Measurements from ENCODE around the gene HSD11B1. TPM values are rescaled to one million over a fixed set of nuclear protein-coding genes. Genes with fewer than 3 reads are reported as not detected.
"Not testable (repeated sequence)": the region's sequence is repeated elsewhere in the genome, so short reads cannot be mapped to it uniquely, and the experiment has no call there.

HSD11B1 gene
- total and polyA plus RNA-seq, 2 of the 4 experiments (the other 2 are of a cell fraction): 0.41 to 0.72 TPM

DNA sequence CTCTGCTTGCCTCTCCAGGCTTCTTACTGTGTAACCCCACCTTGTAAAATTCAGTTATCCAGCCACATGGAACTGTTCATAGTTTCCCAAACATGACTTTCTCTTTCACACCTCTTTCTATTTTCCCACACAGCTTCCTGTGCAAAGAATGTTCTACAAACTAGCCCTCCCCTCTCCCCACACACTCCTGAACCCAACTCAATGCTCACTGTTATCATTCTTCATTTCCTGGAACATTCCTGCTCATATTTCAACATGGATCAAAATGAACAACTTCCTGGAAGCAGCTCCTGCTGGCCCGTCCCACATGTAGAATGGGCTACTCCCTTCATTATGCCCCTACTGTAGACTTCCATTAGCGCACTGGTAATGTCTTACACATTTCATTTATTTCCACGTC lies 7.5 kb upstream of the HSD11B1 start (continued):
- TF ChIP-seq RFX5 (IDR thresholded peaks at IDR 0.05; ENCODE audit: low read depth, low read length) (no peak), MXI1 (IDR thresholded peaks at IDR 0.05; ENCODE audit: borderline replicate concordance, low read depth, low read length) (no peak)
- TF ChIP-seq, protein P1, sequence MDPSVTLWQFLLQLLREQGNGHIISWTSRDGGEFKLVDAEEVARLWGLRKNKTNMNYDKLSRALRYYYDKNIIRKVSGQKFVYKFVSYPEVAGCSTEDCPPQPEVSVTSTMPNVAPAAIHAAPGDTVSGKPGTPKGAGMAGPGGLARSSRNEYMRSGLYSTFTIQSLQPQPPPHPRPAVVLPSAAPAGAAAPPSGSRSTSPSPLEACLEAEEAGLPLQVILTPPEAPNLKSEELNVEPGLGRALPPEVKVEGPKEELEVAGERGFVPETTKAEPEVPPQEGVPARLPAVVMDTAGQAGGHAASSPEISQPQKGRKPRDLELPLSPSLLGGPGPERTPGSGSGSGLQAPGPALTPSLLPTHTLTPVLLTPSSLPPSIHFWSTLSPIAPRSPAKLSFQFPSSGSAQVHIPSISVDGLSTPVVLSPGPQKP (IDR thresholded peaks at IDR 0.05; ENCODE audit: borderline replicate concordance, low read depth, low read length): no peak

DNA sequence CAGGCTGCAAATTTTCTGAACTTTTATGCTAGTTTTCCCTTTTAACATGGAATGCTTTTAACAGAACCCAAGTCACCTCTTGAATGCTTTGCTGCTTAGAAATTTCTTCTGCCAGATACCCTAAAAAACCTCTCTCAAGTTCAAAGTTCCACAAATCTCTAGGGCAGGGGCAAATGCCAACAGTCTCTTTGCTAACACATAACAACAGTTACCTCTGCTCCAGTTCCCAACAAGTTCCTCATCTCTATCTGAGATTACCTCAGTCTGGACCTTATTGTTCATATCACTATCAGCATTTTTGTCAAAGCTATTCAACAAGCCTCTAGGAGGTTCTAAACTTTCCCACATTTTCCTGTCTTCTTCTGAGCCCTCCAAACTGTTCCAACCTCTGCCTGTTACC lies 4.0 kb upstream of the HSD11B1 start:
- H2AK5ac ChIP-seq (ENCODE audit: low read depth, low read length); H3K79me1 ChIP-seq (ENCODE audit: low read depth in 1 of 2, low read length in 2 of 2); H3K4ac ChIP-seq (ENCODE audit: low read depth, low read length); H3K56ac ChIP-seq (ENCODE audit: extremely low read depth, insufficient read depth, low read length); H2AK9ac ChIP-seq (replicated peaks; ENCODE audit: low read depth, low read length, poor library complexity); ATAC-seq (ENCODE audit: low read depth); H2BK20ac ChIP-seq (ENCODE audit: low read depth, low read length); in situ Hi-C loops (cut with MboI; ENCODE audit: low sequenced_read_pairs); H3K23ac ChIP-seq (ENCODE audit: low read depth, low read length); H3K9ac ChIP-seq (ENCODE audit: low read depth, low read length); H4K91ac ChIP-seq (ENCODE audit: insufficient read depth, low read depth, low read length); H3K9me3 ChIP-seq (ENCODE audit: control insufficient read depth, insufficient read depth, low read length); H3K4me3 ChIP-seq (ENCODE audit: insufficient read depth, low read depth, low read length); H4K5ac ChIP-seq (ENCODE audit: low read depth, low read length); intact Hi-C loops (cut with micrococcal nuclease); H4K20me1 ChIP-seq (ENCODE audit: insufficient read depth, low read length); dilution Hi-C loops (cut with HindIII; ENCODE audit: low sequenced_read_pairs, unreplicated experiment); H2BK5ac ChIP-seq (ENCODE audit: low read depth, low read length, poor library complexity, severe bottlenecking); H3K18ac ChIP-seq (ENCODE audit: low read depth, low read length); CTCF ChIA-PET; H3K4me2 ChIP-seq (ENCODE audit: low read depth, low read length); H4K8ac ChIP-seq (ENCODE audit: low read depth in 2 of 2, low read length in 2 of 2); BruUV-seq (replicated peaks); POLR2A ChIA-PET (ENCODE audit: unreplicated experiment); H3K36me3 ChIP-seq (ENCODE audit: control insufficient read depth, insufficient read depth, low read length); H3K9me1 ChIP-seq (ENCODE audit: insufficient read depth, low read length); H2AFZ ChIP-seq (replicated peaks; ENCODE audit: low read length, poor library complexity); H3K27me3 ChIP-seq (ENCODE audit: control insufficient read depth, insufficient read depth, low read length); H3K4me1 ChIP-seq (ENCODE audit: control insufficient read depth, insufficient read depth, low read length); H2BK15ac ChIP-seq (ENCODE audit: low read depth, low read length); H3K14ac ChIP-seq (replicated peaks; ENCODE audit: low read depth, low read length); H2BK120ac ChIP-seq (ENCODE audit: low read depth, low read length); DNase-seq; H3K27ac ChIP-seq (ENCODE audit: insufficient read depth, low read length): not testable (repeated sequence)

All from IMR-90 (cell line).